ENCODE measurements around the gene NNMT. TPM values are rescaled to one million over a fixed set of nuclear protein-coding genes. Genes with fewer than 3 reads are reported as not detected.
A peak's percentile ranks its signal among the peaks of the same experiment; 100 is the strongest.

NNMT gene
- polyA plus RNA-seq, 1 experiment = 188 TPM

GRCh38 chr11:114304065-114304464, 7.9 kb downstream of the NNMT start:
- no peak for TF ChIP-seq CTCF (IDR thresholded peaks at IDR 0.05; ENCODE audit: low read depth, low read length)
- H3K9me3 ChIP-seq (ENCODE audit: control insufficient read depth, insufficient read depth, low read length) = no peaks in the 10 kb centered on the region
- no peak overlapping the region for H3K27ac ChIP-seq (ENCODE audit: low read depth, low read length)
- no peaks in the 10 kb centered on the region for H3K27me3 ChIP-seq (ENCODE audit: control insufficient read depth, insufficient read depth, low read length)
- no peak overlapping the region for H3K4me3 ChIP-seq (ENCODE audit: low read depth, low read length)
- DNase-seq (ENCODE audit: low read depth, low spot score) = no peak
- POLR2A ChIA-PET = no interaction called here
- CTCF ChIA-PET = interaction anchor here (1.0 to 1.8 kb wide), 4 partner anchors 10 to 42 kb away, joined by 3 to 10 read pairs (median 4); no protein-coding TSS in a partner anchor

- TF ChIP-seq CTCF (IDR thresholded peaks at IDR 0.05; ENCODE audit: low read depth, low read length) = no peak
- POLR2A ChIA-PET = no interaction called here
- Histone ChIP-seq H3K27me3 (ENCODE audit: control insufficient read depth, insufficient read depth, low read length) (no peaks in the 10 kb centered on the region), H3K27ac (ENCODE audit: low read depth, low read length) (no peak overlapping the region), H3K9me3 (ENCODE audit: control insufficient read depth, insufficient read depth, low read length) (no peaks in the 10 kb centered on the region), H3K4me3 (ENCODE audit: low read depth, low read length) (no peak overlapping the region)
- no peak for DNase-seq (ENCODE audit: low read depth, low spot score)
- CTCF ChIA-PET = interaction anchor here (0.7 to 1.8 kb wide), 5 partner anchors 11 to 100 kb away, joined by 3 to 10 read pairs (median 3); no protein-coding TSS in a partner anchor
Measured at GRCh38 chr11:114304969-114305368, 8.8 kb downstream of the NNMT start.

GRCh38 chr11:114307524-114308203, 11.5 kb downstream of the NNMT start:
- H3K27me3 ChIP-seq (ENCODE audit: control insufficient read depth, insufficient read depth, low read length) = no peaks in the 10 kb centered on the region
- TF ChIP-seq CTCF (IDR thresholded peaks at IDR 0.05; ENCODE audit: low read depth, low read length) = no peak
- no peak overlapping the region for H3K4me3 ChIP-seq (ENCODE audit: low read depth, low read length)
- ChIA-PET POLR2A (interaction anchor here (0.7 to 1.9 kb wide), 3 partner anchors 10 to 132 kb away, joined by 3 to 11 read pairs (median 4); partner anchors contain the start of genes NNMT and REXO2), CTCF (interaction anchor here (0.9 to 2.5 kb wide), 6 partner anchors 10 to 412 kb away, joined by 3 to 7 read pairs (median 4); no protein-coding TSS in a partner anchor)
- H3K9me3 ChIP-seq (ENCODE audit: control insufficient read depth, insufficient read depth, low read length) = peaks cover 3% of the 10 kb centered on the region; the same call in 1 of the 2 replicates
- DNase-seq (ENCODE audit: low read depth, low spot score) = no peak
- peak overlapping the region; percentile 33 for H3K27ac ChIP-seq (ENCODE audit: low read depth, low read length)

- H3K9me3 ChIP-seq (ENCODE audit: control insufficient read depth, insufficient read depth, low read length) = peaks cover 3% of the 10 kb centered on the region; the same call in 1 of the 2 replicates
- TF ChIP-seq CTCF (IDR thresholded peaks at IDR 0.05; ENCODE audit: low read depth, low read length) = no peak
- no peaks in the 10 kb centered on the region for H3K27me3 ChIP-seq (ENCODE audit: control insufficient read depth, insufficient read depth, low read length)
- H3K27ac ChIP-seq (ENCODE audit: low read depth, low read length) = no peak overlapping the region
- POLR2A ChIA-PET = no interaction called here
- H3K4me3 ChIP-seq (ENCODE audit: low read depth, low read length) = no peak overlapping the region
- DNase-seq (ENCODE audit: low read depth, low spot score) = no peak
- CTCF ChIA-PET = interaction anchor here (1.1 to 1.7 kb wide), 5 partner anchors 9 to 47 kb away, joined by 3 to 5 read pairs (median 5); no protein-coding TSS in a partner anchor
Measured at GRCh38 chr11:114308689-114309089, 12.5 kb downstream of the NNMT start.

GRCh38 chr11:114309517-114309916, 13.3 kb downstream of the NNMT start:
- ChIA-PET CTCF (interaction anchor here (0.6 to 1.6 kb wide), 4 partner anchors 8 to 1438 kb away, joined by 3 to 5 read pairs (median 4); no protein-coding TSS in a partner anchor), POLR2A (no interaction called here)
- H3K9me3 ChIP-seq (ENCODE audit: control insufficient read depth, insufficient read depth, low read length) = peaks cover 3% of the 10 kb centered on the region; the same call in 1 of the 2 replicates
- no peaks in the 10 kb centered on the region for H3K27me3 ChIP-seq (ENCODE audit: control insufficient read depth, insufficient read depth, low read length)
- H3K4me3 ChIP-seq (ENCODE audit: low read depth, low read length) = no peak overlapping the region
- DNase-seq (ENCODE audit: low read depth, low spot score) = no peak
- H3K27ac ChIP-seq (ENCODE audit: low read depth, low read length) = no peak overlapping the region
- no peak for TF ChIP-seq CTCF (IDR thresholded peaks at IDR 0.05; ENCODE audit: low read depth, low read length)

Data from AG04450 (cell line).